ENCODE data around the gene EIF2AK3.

DNA sequence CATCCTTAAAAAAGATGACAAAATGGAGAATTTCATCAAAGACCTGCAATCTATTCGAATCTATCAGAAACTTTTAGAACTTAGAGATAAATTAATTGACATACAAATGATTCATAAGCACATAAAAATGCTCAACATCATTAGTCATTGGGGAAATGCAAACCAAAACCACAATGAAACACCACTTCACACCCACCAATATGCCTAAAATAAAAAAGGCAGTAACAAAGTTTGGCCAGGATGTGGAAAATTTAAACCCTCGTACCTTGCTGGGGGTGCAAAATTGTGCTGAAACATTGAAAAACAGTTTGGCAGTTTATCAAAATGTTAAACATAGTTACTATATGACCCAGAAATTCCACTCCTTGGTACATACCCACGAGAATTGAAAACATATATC, 11.5 kb upstream of the EIF2AK3 start:
- TF ChIP-seq, protein P1, sequence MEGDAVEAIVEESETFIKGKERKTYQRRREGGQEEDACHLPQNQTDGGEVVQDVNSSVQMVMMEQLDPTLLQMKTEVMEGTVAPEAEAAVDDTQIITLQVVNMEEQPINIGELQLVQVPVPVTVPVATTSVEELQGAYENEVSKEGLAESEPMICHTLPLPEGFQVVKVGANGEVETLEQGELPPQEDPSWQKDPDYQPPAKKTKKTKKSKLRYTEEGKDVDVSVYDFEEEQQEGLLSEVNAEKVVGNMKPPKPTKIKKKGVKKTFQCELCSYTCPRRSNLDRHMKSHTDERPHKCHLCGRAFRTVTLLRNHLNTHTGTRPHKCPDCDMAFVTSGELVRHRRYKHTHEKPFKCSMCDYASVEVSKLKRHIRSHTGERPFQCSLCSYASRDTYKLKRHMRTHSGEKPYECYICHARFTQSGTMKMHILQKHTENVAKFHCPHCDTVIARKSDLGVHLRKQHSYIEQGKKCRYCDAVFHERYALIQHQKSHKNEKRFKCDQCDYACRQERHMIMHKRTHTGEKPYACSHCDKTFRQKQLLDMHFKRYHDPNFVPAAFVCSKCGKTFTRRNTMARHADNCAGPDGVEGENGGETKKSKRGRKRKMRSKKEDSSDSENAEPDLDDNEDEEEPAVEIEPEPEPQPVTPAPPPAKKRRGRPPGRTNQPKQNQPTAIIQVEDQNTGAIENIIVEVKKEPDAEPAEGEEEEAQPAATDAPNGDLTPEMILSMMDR (IDR thresholded peaks at IDR 0.05; ENCODE audit: poor library complexity, severe bottlenecking), result no peak
- TF ChIP-seq POLR2AphosphoS5 (IDR thresholded peaks at IDR 0.05) (no peak), RAD21 (conservative IDR thresholded peaks at IDR 0.05) (no peak), EZH2 (IDR thresholded peaks at IDR 0.05; ENCODE audit: borderline replicate concordance, insufficient read depth, low read length, poor library complexity, severe bottlenecking) (no peak), EP300 (conservative IDR thresholded peaks at IDR 0.05; ENCODE audit: poor library complexity, severe bottlenecking) (no peak), TAF1 (IDR thresholded peaks at IDR 0.05; ENCODE audit: low read depth) (no peak), MXI1 (conservative IDR thresholded peaks at IDR 0.05; ENCODE audit: poor library complexity, severe bottlenecking) (no peak), SMC3 (conservative IDR thresholded peaks at IDR 0.05; ENCODE audit: poor library complexity) (no peak)
- TF ChIP-seq, protein P2, sequence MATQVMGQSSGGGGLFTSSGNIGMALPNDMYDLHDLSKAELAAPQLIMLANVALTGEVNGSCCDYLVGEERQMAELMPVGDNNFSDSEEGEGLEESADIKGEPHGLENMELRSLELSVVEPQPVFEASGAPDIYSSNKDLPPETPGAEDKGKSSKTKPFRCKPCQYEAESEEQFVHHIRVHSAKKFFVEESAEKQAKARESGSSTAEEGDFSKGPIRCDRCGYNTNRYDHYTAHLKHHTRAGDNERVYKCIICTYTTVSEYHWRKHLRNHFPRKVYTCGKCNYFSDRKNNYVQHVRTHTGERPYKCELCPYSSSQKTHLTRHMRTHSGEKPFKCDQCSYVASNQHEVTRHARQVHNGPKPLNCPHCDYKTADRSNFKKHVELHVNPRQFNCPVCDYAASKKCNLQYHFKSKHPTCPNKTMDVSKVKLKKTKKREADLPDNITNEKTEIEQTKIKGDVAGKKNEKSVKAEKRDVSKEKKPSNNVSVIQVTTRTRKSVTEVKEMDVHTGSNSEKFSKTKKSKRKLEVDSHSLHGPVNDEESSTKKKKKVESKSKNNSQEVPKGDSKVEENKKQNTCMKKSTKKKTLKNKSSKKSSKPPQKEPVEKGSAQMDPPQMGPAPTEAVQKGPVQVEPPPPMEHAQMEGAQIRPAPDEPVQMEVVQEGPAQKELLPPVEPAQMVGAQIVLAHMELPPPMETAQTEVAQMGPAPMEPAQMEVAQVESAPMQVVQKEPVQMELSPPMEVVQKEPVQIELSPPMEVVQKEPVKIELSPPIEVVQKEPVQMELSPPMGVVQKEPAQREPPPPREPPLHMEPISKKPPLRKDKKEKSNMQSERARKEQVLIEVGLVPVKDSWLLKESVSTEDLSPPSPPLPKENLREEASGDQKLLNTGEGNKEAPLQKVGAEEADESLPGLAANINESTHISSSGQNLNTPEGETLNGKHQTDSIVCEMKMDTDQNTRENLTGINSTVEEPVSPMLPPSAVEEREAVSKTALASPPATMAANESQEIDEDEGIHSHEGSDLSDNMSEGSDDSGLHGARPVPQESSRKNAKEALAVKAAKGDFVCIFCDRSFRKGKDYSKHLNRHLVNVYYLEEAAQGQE (IDR thresholded peaks at IDR 0.05; ENCODE audit: borderline replicate concordance), result no peak

All from neural cell (in vitro differentiated cells).